GM19395 (cell line): ENCODE results near the gene HS3ST3A1.

Experiments
- ATAC-seq: cut with Tn5 transposase; IDR thresholded peaks from one replicate; pipeline ENCODE4 v1.9.1; 2021; ENCODE audit warnings: mild to moderate bottlenecking, moderate library complexity; ENCODE audit not compliant: unreplicated experiment

HS3ST3A1 gene

GRCh38 chr17:13601776-13602551 is at the start of gene HS3ST3A1:
Gene HS3ST3A1, minus strand, starts transcription at chr17:13601929. Its CDS starts 800 bp downstream, at chr17:13601129.
- no peak for ATAC-seq

- no peak for ATAC-seq
These were observed 48.5 kb upstream of the HS3ST3A1 start for GRCh38 chr17:13650096-13650675.

GRCh38 chr17:13647543-13648021 is 45.9 kb upstream of the HS3ST3A1 start:
- no peak for ATAC-seq

- ATAC-seq: no peak
These were observed 45.3 kb upstream of the HS3ST3A1 start for GRCh38 chr17:13646969-13647542.

GRCh38 chr17:13646411-13646810 is 44.7 kb upstream of the HS3ST3A1 start:
- ATAC-seq: no peak

GRCh38 chr17:13643180-13643579 is 41.5 kb upstream of the HS3ST3A1 start:
- no peak for ATAC-seq

GRCh38 chr17:13642188-13642587 is 40.5 kb upstream of the HS3ST3A1 start:
- ATAC-seq: no peak

GRCh38 chr17:13640551-13640950 is 38.8 kb upstream of the HS3ST3A1 start:
- ATAC-seq: no peak

GRCh38 chr17:13638855-13639458 is 37.2 kb upstream of the HS3ST3A1 start:
- no peak for ATAC-seq

GRCh38 chr17:13636951-13637350 is 35.2 kb upstream of the HS3ST3A1 start:
- ATAC-seq: no peak

GRCh38 chr17:13635951-13636350 is 34.2 kb upstream of the HS3ST3A1 start:
- ATAC-seq: no peak

GRCh38 chr17:13634021-13634420 is 32.3 kb upstream of the HS3ST3A1 start:
- no peak for ATAC-seq

- no peak for ATAC-seq
These were observed 29.8 kb upstream of the HS3ST3A1 start for GRCh38 chr17:13631529-13631928.

- ATAC-seq: no peak
These were observed 25.0 kb upstream of the HS3ST3A1 start for GRCh38 chr17:13626703-13627102.

GRCh38 chr17:13619462-13619861 is 17.7 kb upstream of the HS3ST3A1 start:
- ATAC-seq: no peak

GRCh38 chr17:13616031-13616430 is 14.3 kb upstream of the HS3ST3A1 start:
- no peak for ATAC-seq

- no peak for ATAC-seq
These were observed 8.2 kb upstream of the HS3ST3A1 start for GRCh38 chr17:13609941-13610340.

GRCh38 chr17:13601322-13601775 is 380 bp downstream of the HS3ST3A1 start:
- no peak for ATAC-seq

GRCh38 chr17:13600475-13601321 is 1.0 kb downstream of the HS3ST3A1 start:
- no peak for ATAC-seq

GRCh38 chr17:13599864-13600263 is 1.9 kb downstream of the HS3ST3A1 start:
- ATAC-seq: no peak

GRCh38 chr17:13599168-13599577 is 2.6 kb downstream of the HS3ST3A1 start:
- no peak for ATAC-seq
